Erythroblast (primary cell): ENCODE measurements around the gene ATP13A5.

Source experiments
- GATA1 ChIP-seq: IDR thresholded peaks from 2 replicates; pipeline ENCODE4 v1.6.1; 2011; ENCODE audit warnings: low read depth, mild to moderate bottlenecking, control low read depth, low read length, moderate library complexity
- POLR2A ChIP-seq: IDR thresholded peaks from 2 replicates; pipeline ENCODE4 v1.6.1; 2011; ENCODE audit warnings: mild to moderate bottlenecking, low read length

- no peak for TF ChIP-seq POLR2A
- TF ChIP-seq GATA1 = no peak
These were observed 128.1 kb downstream of the ATP13A5 start for GRCh38 chr3:193250492-193250891.
